HuH-7 (cell line): ENCODE measurements around the gene ABCA4.
"Not testable (repeated sequence)": the region's sequence is repeated elsewhere in the genome, so short reads cannot be mapped to it uniquely, and the experiment has no call there.

ENCODE experiments used
- DNase-seq: peaks from one replicate; pipeline ENCODE4 v3.0.0; 2011; ENCODE audit warnings: low spot score

Gene ABCA4

GRCh38 chr1:93979040-93979717 lies 141.8 kb downstream of the ABCA4 start:
- no peak for DNase-seq

GRCh38 chr1:93977598-93977945 lies 143.4 kb downstream of the ABCA4 start:
- DNase-seq, result no peak

GRCh38 chr1:93976711-93977597 lies 144.0 kb downstream of the ABCA4 start:
- no peak for DNase-seq

- no peak for DNase-seq
Measured at GRCh38 chr1:93976291-93976690, 144.7 kb downstream of the ABCA4 start.

- DNase-seq, result no peak
Measured at GRCh38 chr1:93972341-93972740, 148.6 kb downstream of the ABCA4 start.

- no peak for DNase-seq
Measured at GRCh38 chr1:93969887-93970286, 151.1 kb downstream of the ABCA4 start.

- no peak for DNase-seq
Measured at GRCh38 chr1:93969371-93969770, 151.6 kb downstream of the ABCA4 start.

GRCh38 chr1:93967306-93967705 lies 153.6 kb downstream of the ABCA4 start:
- DNase-seq, result no peak

GRCh38 chr1:93965888-93966287 lies 155.1 kb downstream of the ABCA4 start:
- DNase-seq, result no peak

GRCh38 chr1:93965256-93965655 lies 155.7 kb downstream of the ABCA4 start:
- no peak for DNase-seq

GRCh38 chr1:93964777-93965200 lies 156.2 kb downstream of the ABCA4 start:
- no peak for DNase-seq

GRCh38 chr1:93964096-93964776 lies 156.7 kb downstream of the ABCA4 start:
- DNase-seq, result no peak

GRCh38 chr1:93963585-93963984 lies 157.4 kb downstream of the ABCA4 start:
- no peak for DNase-seq

- no peak for DNase-seq
Measured at GRCh38 chr1:93961906-93962305, 159.0 kb downstream of the ABCA4 start.

GRCh38 chr1:93961443-93961842 lies 159.5 kb downstream of the ABCA4 start:
- no peak for DNase-seq

- DNase-seq, result no peak
Measured at GRCh38 chr1:93960641-93961147, 160.3 kb downstream of the ABCA4 start.

GRCh38 chr1:93959413-93959812 lies 161.5 kb downstream of the ABCA4 start:
- no peak for DNase-seq

GRCh38 chr1:93958726-93959100 lies 162.2 kb downstream of the ABCA4 start:
- DNase-seq, result no peak

GRCh38 chr1:93958032-93958725 lies 162.8 kb downstream of the ABCA4 start:
- no peak for DNase-seq

- no peak for DNase-seq
Measured at GRCh38 chr1:93955765-93956164, 165.2 kb downstream of the ABCA4 start.

- not testable (repeated sequence) for DNase-seq
Measured at GRCh38 chr1:93947002-93947686, 173.8 kb downstream of the ABCA4 start.
